Epithelial cell of esophagus (primary cell): ENCODE measurements around the gene FOXJ1.
A peak's percentile ranks its signal among the peaks of the same experiment; 100 is the strongest.

Experiments used
- DNase-seq: peaks from one replicate; pipeline ENCODE4 v3.0.0; 2010; ENCODE audit warnings: low read depth
- H3K4me3 ChIP-seq: 2 replicates; pipeline ENCODE4 v1.5.1; 2011; ENCODE audit warnings: mild to moderate bottlenecking, low read length, control low read depth
- CTCF ChIP-seq: IDR thresholded peaks from 2 replicates; pipeline ENCODE4 v1.5.1; 2011; ENCODE audit warnings: low read depth, mild to moderate bottlenecking, low read length, control low read depth, inconsistent platforms; ENCODE audit not compliant: insufficient read depth; ENCODE audit errors: missing control alignments

FOXJ1 gene

DNA sequence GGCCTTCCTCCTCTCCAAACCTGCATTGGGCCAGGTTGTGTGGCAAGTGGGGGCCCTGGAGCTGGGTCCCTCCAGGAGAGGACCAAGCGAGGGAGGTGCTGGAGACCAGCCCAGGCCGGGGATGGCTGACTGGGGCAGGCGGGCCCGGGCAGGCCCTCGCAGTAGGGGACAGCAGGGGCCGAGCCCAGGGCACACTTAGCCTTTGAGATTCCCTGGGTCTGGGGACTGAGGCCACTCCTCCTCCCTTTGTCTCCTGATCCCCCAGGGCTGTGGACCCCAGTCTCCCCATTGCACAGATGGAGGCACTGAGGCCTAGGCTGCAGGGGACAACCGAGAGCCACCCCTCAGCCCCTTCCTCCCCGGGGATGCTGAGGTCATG is 5.2 kb downstream of the FOXJ1 start:
- no peak for DNase-seq
- H3K4me3 ChIP-seq, result no peak overlapping the region
- TF ChIP-seq CTCF, result no peak

DNA sequence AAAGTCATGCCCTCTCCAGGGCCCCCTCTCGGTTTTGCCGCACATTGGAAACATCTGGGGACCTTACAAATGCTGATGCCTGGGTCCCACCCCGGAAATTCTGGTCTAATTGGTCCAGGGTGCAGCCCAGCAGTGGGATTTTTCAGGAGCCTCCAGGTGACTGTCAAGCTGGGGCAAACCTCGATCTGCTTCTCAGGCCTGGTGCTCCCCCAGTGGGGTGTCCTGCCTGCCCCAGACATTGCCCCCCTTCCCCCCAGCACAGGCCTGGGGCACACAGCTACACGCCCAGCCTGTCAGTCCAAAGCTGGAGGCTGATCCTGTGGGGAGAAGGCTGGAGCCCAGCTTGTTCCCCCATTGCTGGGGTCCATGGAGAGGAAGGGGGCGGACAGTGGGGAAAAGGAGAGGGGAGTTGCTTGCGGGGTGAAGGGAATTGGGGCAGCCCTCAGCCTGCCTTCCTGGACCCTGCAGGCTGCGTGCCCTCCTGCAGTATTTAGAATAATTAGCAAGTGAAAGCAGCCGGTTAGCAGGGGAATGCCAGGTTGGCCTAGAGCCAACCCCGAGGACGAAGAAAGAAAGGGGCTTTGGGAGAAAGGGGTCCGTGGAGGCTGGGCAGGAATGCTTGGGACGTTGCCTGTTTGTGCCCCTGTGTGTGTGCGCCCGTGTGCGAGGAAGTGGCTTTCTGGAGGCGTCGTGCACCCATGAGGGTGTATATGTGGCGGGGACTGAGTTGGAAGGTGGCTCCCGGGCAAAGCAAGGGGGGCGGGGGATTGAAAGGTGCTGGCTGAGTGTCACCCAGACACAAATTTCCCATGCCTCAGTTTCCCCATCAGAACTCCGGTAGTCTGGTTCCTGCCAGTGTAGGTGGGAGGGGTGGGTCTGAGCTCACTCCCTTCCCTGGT is 5.9 kb downstream of the FOXJ1 start:
- DNase-seq, result no peak
- H3K4me3 ChIP-seq, result no peak overlapping the region
- TF ChIP-seq CTCF, result no peak

DNA sequence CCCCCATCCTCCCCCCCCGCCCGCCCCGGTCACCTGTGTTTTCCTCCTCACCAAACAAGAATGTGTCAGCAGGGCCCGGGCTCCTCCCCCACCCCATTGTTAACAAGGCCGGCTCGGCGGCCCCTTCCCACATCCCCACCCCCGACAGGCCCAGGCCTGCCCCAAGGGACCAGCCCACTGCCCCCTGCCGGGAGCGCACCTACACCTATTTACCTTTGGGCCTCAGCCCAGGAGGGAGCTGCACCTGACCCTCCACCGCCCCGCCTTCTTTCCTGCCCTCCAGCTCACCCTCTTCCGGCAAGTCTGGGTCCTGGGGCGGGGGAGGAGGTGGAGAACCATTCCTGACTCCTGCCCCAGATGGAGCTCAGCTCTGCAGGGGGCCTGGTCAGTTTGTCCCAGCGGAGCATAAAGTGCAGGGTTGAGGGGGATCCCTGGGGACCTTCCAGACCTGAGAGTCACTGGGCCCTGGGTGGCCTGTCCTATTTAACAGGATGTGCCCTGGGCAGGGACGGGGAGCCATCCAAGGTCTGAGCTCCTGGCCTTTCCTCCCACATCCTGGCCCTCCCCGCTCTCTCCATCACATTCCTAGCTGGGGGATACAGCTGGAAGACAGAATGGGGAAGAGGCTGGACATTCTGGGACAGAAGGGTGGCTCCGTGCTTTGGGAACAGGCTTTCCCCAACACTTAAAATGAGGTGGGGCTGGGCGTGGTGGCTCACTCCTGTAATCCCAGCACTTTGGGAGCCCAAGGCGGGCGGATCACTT is 8.3 kb downstream of the FOXJ1 start:
- DNase-seq, result peak; percentile 40
- peak; percentile 11 for TF ChIP-seq CTCF
- no peak overlapping the region for H3K4me3 ChIP-seq

DNA sequence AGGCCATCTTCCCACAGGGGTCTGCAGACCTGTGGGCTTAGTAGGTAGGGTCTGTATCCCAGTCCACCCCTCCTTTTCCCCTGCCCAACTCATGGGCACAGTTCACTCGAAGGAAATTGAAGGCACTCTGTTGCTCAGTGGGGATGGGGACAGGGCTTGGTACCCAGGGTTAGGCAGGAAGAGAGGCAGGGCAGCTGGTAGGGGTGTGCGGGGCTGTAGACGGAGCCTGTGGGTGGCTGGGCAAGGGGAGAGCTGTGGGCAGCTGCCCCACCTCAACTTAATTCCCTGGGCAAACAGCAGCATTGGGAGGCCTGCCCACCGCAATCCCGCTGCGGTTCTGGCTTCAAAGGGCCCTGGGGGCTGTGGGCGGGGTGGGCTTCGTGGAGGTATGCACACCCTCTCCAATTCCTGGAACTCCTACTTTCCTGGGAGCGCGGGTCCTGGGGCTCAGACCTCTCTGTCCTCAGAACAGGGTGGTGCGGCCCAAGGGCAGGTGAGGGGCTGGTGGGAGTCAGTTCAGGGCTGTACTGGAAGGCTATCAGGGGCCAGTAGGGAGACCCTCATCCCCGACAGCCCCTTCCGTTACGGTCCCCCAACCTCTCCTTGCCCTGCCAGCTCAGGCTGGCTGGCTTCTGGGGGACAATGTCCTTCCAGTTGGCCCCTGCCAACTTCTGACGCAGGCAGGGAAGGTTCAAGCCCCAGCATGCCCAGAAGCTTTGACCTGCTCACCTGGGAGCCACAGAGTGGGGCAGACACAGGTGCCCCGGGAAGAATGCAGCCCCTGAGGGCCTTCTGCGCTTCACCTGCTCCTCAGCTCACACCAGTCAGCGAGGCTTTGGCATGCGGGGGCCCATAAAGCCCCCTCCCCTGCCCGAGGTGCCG is 9.1 kb downstream of the FOXJ1 start:
- DNase-seq, result peak; percentile 43
- TF ChIP-seq CTCF, result no peak
- no peak overlapping the region for H3K4me3 ChIP-seq

- no peak for DNase-seq
- no peak overlapping the region for H3K4me3 ChIP-seq
- TF ChIP-seq CTCF, result no peak
Measured at GRCh38 chr17:76131051-76131691, 9.9 kb downstream of the FOXJ1 start.

- no peak for TF ChIP-seq CTCF
- DNase-seq, result no peak
- no peak overlapping the region for H3K4me3 ChIP-seq
Measured at GRCh38 chr17:76130473-76130872, 10.6 kb downstream of the FOXJ1 start.
